Activated CD4-positive, alpha-beta memory T cell treated with anti-CD3 and anti-CD28 coated beads for 36 hours (primary cell): ENCODE results near the gene LYST. TPM values are rescaled to one million over a fixed set of nuclear protein-coding genes. Genes with fewer than 3 reads are reported as not detected.
"Not testable (repeated sequence)": the region's sequence is repeated elsewhere in the genome, so short reads cannot be mapped to it uniquely, and the experiment has no call there.

Experiments
- CTCF ChIA-PET: fragments of 350-600 bp; sonication (Branson Sonifier 250); formaldehyde crosslinking; loops from one replicate; lab custom pipeline; 2021; ENCODE audit warnings: antibody characterized with exemption, inconsistent platforms; lab: Charles Lee
- POLR2A ChIA-PET: fragments of 350-600 bp; sonication (Branson Sonifier 250); formaldehyde crosslinking; loops from one replicate; lab custom pipeline; 2021; ENCODE audit warnings: antibody characterized with exemption; lab: Charles Lee
- DNase-seq: peaks from one replicate; pipeline ENCODE4 v3.0.0-alpha.2; 2020
- H3K27ac Mint-ChIP-seq: one replicate; pipeline ENCODE4 v1.8.0; 2021; ENCODE audit warnings: mixed read lengths
- H3K27me3 Mint-ChIP-seq: one replicate; pipeline ENCODE4 v1.8.0; 2021; ENCODE audit warnings: mixed read lengths
- H3K36me3 Mint-ChIP-seq: one replicate; pipeline ENCODE4 v1.8.0; 2021; ENCODE audit warnings: mixed read lengths
- H3K4me1 Mint-ChIP-seq: one replicate; pipeline ENCODE4 v1.8.0; 2021; ENCODE audit warnings: low read depth, mixed read lengths
- H3K4me3 Mint-ChIP-seq: one replicate; pipeline ENCODE4 v1.8.0; 2021; ENCODE audit warnings: mild to moderate bottlenecking, mixed read lengths
- H3K9me3 Mint-ChIP-seq: one replicate; pipeline ENCODE4 v1.8.0; 2021; ENCODE audit warnings: mixed read lengths
- intact Hi-C: fragments of 100-400 bp; cut with micrococcal nuclease; formaldehyde crosslinking; loops from one replicate; pipeline ENCODE4 v1.15.1; 2023
- total RNA-seq, 2 experiments: library from RNA; stranded (reverse); gene quantifications; one replicate each; pipeline ENCODE4 v1.2.3, GENCODE V29; 2021

Gene LYST
- total RNA-seq, 2 experiments from 2014 or later = 26.5 to 28.0 TPM

- no peak overlapping the region for H3K27ac Mint-ChIP-seq
- no peaks in the 10 kb centered on the region for H3K27me3 Mint-ChIP-seq
- CTCF ChIA-PET = no interaction called here
- H3K4me3 Mint-ChIP-seq = no peak overlapping the region
- no peaks in the 10 kb centered on the region for H3K36me3 Mint-ChIP-seq
- POLR2A ChIA-PET = no interaction called here
- H3K9me3 Mint-ChIP-seq = no peaks in the 10 kb centered on the region
- intact Hi-C loops = no loop called here
- peaks cover 11% of the 10 kb centered on the region for H3K4me1 Mint-ChIP-seq
- DNase-seq = no peak
Measured at GRCh38 chr1:235817101-235817728, 49.5 kb downstream of the LYST start.

GRCh38 chr1:235809688-235810397 lies 56.9 kb downstream of the LYST start:
- Mint-ChIP-seq H3K36me3 (peaks cover 18% of the 10 kb centered on the region), H3K9me3 (no peaks in the 10 kb centered on the region), H3K27ac (no peak overlapping the region), H3K4me3 (no peak overlapping the region), H3K27me3 (no peaks in the 10 kb centered on the region), H3K4me1 (no peaks in the 10 kb centered on the region)
- intact Hi-C loops = no loop called here
- CTCF ChIA-PET = interaction anchor here (1.1 to 2.5 kb wide), 3 partner anchors 34 to 162 kb away, joined by 3 to 6 read pairs (median 4); no protein-coding TSS in a partner anchor
- no peak for DNase-seq
- POLR2A ChIA-PET = no interaction called here

GRCh38 chr1:235808223-235808622 lies 58.5 kb downstream of the LYST start:
- no peaks in the 10 kb centered on the region for H3K4me1 Mint-ChIP-seq
- H3K27me3 Mint-ChIP-seq = no peaks in the 10 kb centered on the region
- peaks cover 20% of the 10 kb centered on the region for H3K36me3 Mint-ChIP-seq
- ChIA-PET POLR2A (no interaction called here), CTCF (no interaction called here)
- no peak overlapping the region for H3K27ac Mint-ChIP-seq
- intact Hi-C loops = no loop called here
- no peak for DNase-seq
- H3K9me3 Mint-ChIP-seq = no peaks in the 10 kb centered on the region
- H3K4me3 Mint-ChIP-seq = no peak overlapping the region

GRCh38 chr1:235806123-235806522 lies 60.6 kb downstream of the LYST start:
- no peak for DNase-seq
- H3K4me1 Mint-ChIP-seq = peaks cover 6% of the 10 kb centered on the region
- peaks cover 20% of the 10 kb centered on the region for H3K36me3 Mint-ChIP-seq
- ChIA-PET POLR2A (no interaction called here), CTCF (no interaction called here)
- no peak overlapping the region for H3K4me3 Mint-ChIP-seq
- intact Hi-C loops = no loop called here
- H3K9me3 Mint-ChIP-seq = no peaks in the 10 kb centered on the region
- no peak overlapping the region for H3K27ac Mint-ChIP-seq
- H3K27me3 Mint-ChIP-seq = no peaks in the 10 kb centered on the region

- Mint-ChIP-seq H3K27me3 (no peaks in the 10 kb centered on the region), H3K27ac (no peak overlapping the region), H3K4me3 (no peak overlapping the region), H3K9me3 (no peaks in the 10 kb centered on the region), H3K4me1 (peaks cover 6% of the 10 kb centered on the region), H3K36me3 (peaks cover 30% of the 10 kb centered on the region)
- intact Hi-C loops = no loop called here
- CTCF ChIA-PET = interaction anchor here (0.7 to 1.5 kb wide), 2 partner anchors 168 to 169 kb away, joined by 3 read pairs; no protein-coding TSS in a partner anchor
- POLR2A ChIA-PET = no interaction called here
- no peak for DNase-seq
Measured at GRCh38 chr1:235802573-235803346, 63.9 kb downstream of the LYST start.

- intact Hi-C loops = loop anchor here (1.0 kb wide), 1 partner anchor 57 kb away; no protein-coding TSS in a partner anchor
- Mint-ChIP-seq H3K36me3 (peaks cover 29% of the 10 kb centered on the region), H3K4me3 (no peak overlapping the region), H3K9me3 (no peaks in the 10 kb centered on the region), H3K27me3 (no peaks in the 10 kb centered on the region), H3K4me1 (peaks cover 6% of the 10 kb centered on the region), H3K27ac (no peak overlapping the region)
- ChIA-PET CTCF (no interaction called here), POLR2A (no interaction called here)
- no peak for DNase-seq
Measured at GRCh38 chr1:235799264-235799663, 67.4 kb downstream of the LYST start.

- Mint-ChIP-seq H3K36me3 (peaks cover 22% of the 10 kb centered on the region), H3K4me3 (no peak overlapping the region), H3K27ac (no peak overlapping the region), H3K27me3 (no peaks in the 10 kb centered on the region), H3K4me1 (no peaks in the 10 kb centered on the region), H3K9me3 (no peaks in the 10 kb centered on the region)
- ChIA-PET CTCF (interaction anchor here (2.4 kb wide), 1 partner anchor 9 kb away, joined by 8 read pairs; no protein-coding TSS in a partner anchor), POLR2A (no interaction called here)
- no peak for DNase-seq
- intact Hi-C loops = no loop called here
Measured at GRCh38 chr1:235791532-235792060, 75.1 kb downstream of the LYST start.

GRCh38 chr1:235790123-235790522 lies 76.6 kb downstream of the LYST start:
- Mint-ChIP-seq H3K4me1 (no peaks in the 10 kb centered on the region), H3K36me3 (peaks cover 23% of the 10 kb centered on the region)
- no peak for DNase-seq

GRCh38 chr1:235786227-235786898 lies 80.3 kb downstream of the LYST start:
- H3K27ac Mint-ChIP-seq, H3K27me3 Mint-ChIP-seq, H3K9me3 Mint-ChIP-seq, H3K4me3 Mint-ChIP-seq, DNase-seq, intact Hi-C loops, CTCF ChIA-PET, POLR2A ChIA-PET, H3K4me1 Mint-ChIP-seq: not testable (repeated sequence)
- H3K36me3 Mint-ChIP-seq = peaks cover 20% of the 10 kb centered on the region

More at GRCh38 chr1:235790123-235790522, 76.6 kb downstream of the LYST start:
- H3K27me3 Mint-ChIP-seq = no peaks in the 10 kb centered on the region
- no peak overlapping the region for H3K4me3 Mint-ChIP-seq
- intact Hi-C loops = no loop called here
- ChIA-PET CTCF (interaction anchor here (0.8 to 1.3 kb wide), 3 partner anchors 15 to 274 kb away, joined by 3 to 6 read pairs (median 3); no protein-coding TSS in a partner anchor), POLR2A (no interaction called here)
- H3K9me3 Mint-ChIP-seq = no peaks in the 10 kb centered on the region
- H3K27ac Mint-ChIP-seq = no peak overlapping the region

- Mint-ChIP-seq H3K27me3 (no peaks in the 10 kb centered on the region), H3K27ac (no peak overlapping the region), H3K4me1 (no peaks in the 10 kb centered on the region), H3K4me3 (no peak overlapping the region), H3K36me3 (peaks cover 14% of the 10 kb centered on the region), H3K9me3 (no peaks in the 10 kb centered on the region)
- intact Hi-C loops = no loop called here
- POLR2A ChIA-PET = no interaction called here
- DNase-seq = no peak
- CTCF ChIA-PET = interaction anchor here (0.8 to 3.6 kb wide), 9 partner anchors 9 to 369 kb away, joined by 3 to 41 read pairs (median 4); no protein-coding TSS in a partner anchor
Measured at GRCh38 chr1:235784950-235785349, 81.8 kb downstream of the LYST start.

- no peak for DNase-seq
- Mint-ChIP-seq H3K27ac (no peak overlapping the region), H3K27me3 (no peaks in the 10 kb centered on the region), H3K4me1 (no peaks in the 10 kb centered on the region), H3K9me3 (no peaks in the 10 kb centered on the region), H3K36me3 (peaks cover 18% of the 10 kb centered on the region), H3K4me3 (no peak overlapping the region)
- CTCF ChIA-PET = interaction anchor here (0.6 to 3.6 kb wide), 22 partner anchors 10 to 295 kb away, joined by 3 to 41 read pairs (median 4); partner anchors contain the start of gene B3GALNT2
- intact Hi-C loops = loop anchor here (1.0 kb wide), 2 partner anchors 188 to 270 kb away; no protein-coding TSS in a partner anchor
- POLR2A ChIA-PET = no interaction called here
Measured at GRCh38 chr1:235783148-235783776, 83.4 kb downstream of the LYST start.
